Upper lobe of left lung (tissue), 6 donors: Measurements from ENCODE around the gene ARHGAP35. TPM values are rescaled to one million over a fixed set of nuclear protein-coding genes. Genes with fewer than 3 reads are reported as not detected.
A peak's percentile ranks its signal among the peaks of the same experiment; 100 is the strongest.

Source experiments
- ATAC-seq, 2 donors: fragments of 200-7000 bp; cut with Tn5 transposase; one replicate each; pipeline ENCODE4 v1.9.1; 2022; ENCODE audit warnings: mild to moderate bottlenecking in 2 of 2, moderate library complexity in 2 of 2; ENCODE audit not compliant: low FRiP score in 2 of 2
- DNase-seq, 2 donors: peaks; one replicate each; pipeline ENCODE4 v3.0.0-alpha.2; 2019 to 2020
- H3K27ac ChIP-seq, 4 donors: fragments of 200-600 bp; sonication (generic); one replicate each; pipeline ENCODE4 v1.5.1; 2016 to 2019
- H3K27me3 ChIP-seq, 4 donors: fragments of 200-600 bp; sonication (generic); one replicate each; pipeline ENCODE4 v1.5.1; 2017 to 2019
- H3K36me3 ChIP-seq, 4 donors: fragments of 200-600 bp; sonication (generic); one replicate each; pipeline ENCODE4 v1.5.1; 2016 to 2019
- H3K4me1 ChIP-seq, 4 donors: fragments of 200-600 bp; sonication (generic); one replicate each; pipeline ENCODE4 v1.5.1; 2018 to 2019
- H3K4me3 ChIP-seq, 4 donors: fragments of 200-600 bp; sonication (generic); one replicate each; pipeline ENCODE4 v1.5.1; 2017 to 2019; ENCODE audit warnings: mild to moderate bottlenecking in 2 of 4, moderate library complexity in 1 of 4
- H3K9me3 ChIP-seq, 4 donors: fragments of 200-600 bp; sonication (generic); one replicate each; pipeline ENCODE4 v1.5.1; 2018 to 2019
- CTCF ChIP-seq, 6 experiments: fragments of 450-650 bp in 4 of 6; fragments of 200-600 bp in 2 of 6; sonication (generic) in 2 of 6; IDR thresholded peaks; one replicate each; pipeline ENCODE4 v1.5.1; 2016 to 2019; ENCODE audit warnings: antibody characterized with exemption in 6 of 6
- EP300 ChIP-seq, 4 donors: sonication (generic); formaldehyde crosslinking; IDR thresholded peaks; one replicate each; pipeline ENCODE4 v1.5.1; 2017; ENCODE audit warnings: antibody characterized with exemption in 4 of 4, control low read depth in 2 of 4
- POLR2A ChIP-seq, 4 donors: fragments of 450-650 bp; IDR thresholded peaks; one replicate each; pipeline ENCODE4 v1.5.1; 2016 to 2017; ENCODE audit warnings: antibody characterized with exemption in 4 of 4, mild to moderate bottlenecking in 2 of 4
- POLR2AphosphoS5 ChIP-seq, 2 donors: sonication (generic); formaldehyde crosslinking; IDR thresholded peaks; one replicate each; pipeline ENCODE4 v1.5.1; 2017; ENCODE audit warnings: antibody characterized with exemption in 2 of 2
- WGBS, 2 donors: methylation state at CpG; one replicate each; pipeline ENCODE4 v1.1.5; 2017 to 2018; 5-methylcytosine and 5-hydroxymethylcytosine counted together
- total RNA-seq, 6 donors: library from RNA; depleted of rRNA in 4 of 6; stranded (reverse); fragments of >200 nt in 4 of 6; gene quantifications; one replicate each; pipeline versions ENCODE4 v1.1.0 to v1.2.1, GENCODE V29; 2016 to 2021
- donor health status: DM: no; HTN: no; CAD: no; lungs with moderate emphysema.
- donor health status: DM: no; HTN: yes; CAD: no; lungs with severe emphysema.

The ARHGAP35 gene
- total RNA-seq, 6 donors from 2014 or later = 56.0 to 80.6 (median 65.7) TPM

- no peaks in the 10 kb centered on the region for H3K27me3 ChIP-seq
- no peaks in the 10 kb centered on the region for H3K9me3 ChIP-seq
- H3K4me3 ChIP-seq = no peak overlapping the region
- TF ChIP-seq POLR2A (IDR thresholded peaks at IDR 0.05) = no peak
- no peak for TF ChIP-seq CTCF (IDR thresholded peaks at IDR 0.05)
- TF ChIP-seq EP300 (IDR thresholded peaks at IDR 0.05) = no peak
- TF ChIP-seq POLR2AphosphoS5 (IDR thresholded peaks at IDR 0.05) = no peak
- WGBS, 2 donors = 84 to 91% methylated on average over 4 of the region's 4 CpGs
- H3K36me3 ChIP-seq = no peaks in the 10 kb centered on the region
- H3K27ac ChIP-seq = no peak overlapping the region
- peak in 1 of 2 donors; percentile 34 for ATAC-seq
- peaks cover 15 to 60% (median 35%) of the 10 kb centered on the region in 4 donors for H3K4me1 ChIP-seq
- DNase-seq = no peak
These were observed 48.6 kb downstream of the ARHGAP35 start for GRCh38 chr19:46909356-46909755.

Other genes starting within 250 kb of the ARHGAP35 start
- gene PTGIR, start 235.9 kb upstream of the ARHGAP35 start, total RNA-seq = 10 to 100 TPM in 3 of 6 donors, 1 to 10 TPM in 3; 6.4 to 26.0 (median 11.1) TPM
- gene GNG8, start 224.8 kb upstream of the ARHGAP35 start, total RNA-seq = not detected
- gene DACT3, start 199.8 kb upstream of the ARHGAP35 start, total RNA-seq = 10 to 100 TPM in 2 of 6 donors, 1 to 10 TPM in 4; 1.8 to 12.0 (median 4.0) TPM
- gene PRKD2, start 143.9 kb upstream of the ARHGAP35 start, total RNA-seq = 10 to 100 TPM; 25.2 to 65.4 (median 50.3) TPM
- 10 to 100 TPM; 16.6 to 26.2 (median 19.3) TPM for gene FKRP, start 114.9 kb upstream of the ARHGAP35 start, total RNA-seq
- gene STRN4, start 114.5 kb upstream of the ARHGAP35 start, total RNA-seq = 100 to 1,000 TPM in 2 of 6 donors, 10 to 100 TPM in 4; 59.8 to 168 (median 83.7) TPM
- gene SLC1A5, start 72.4 kb upstream of the ARHGAP35 start, total RNA-seq = 100 to 1,000 TPM in 2 of 6 donors, 10 to 100 TPM in 4; 52.4 to 147 (median 83.9) TPM
- 100 to 1,000 TPM in 3 of 6 donors, 10 to 100 TPM in 3; 59.7 to 149 (median 113) TPM for gene AP2S1, start 10.2 kb upstream of the ARHGAP35 start, total RNA-seq
- gene NPAS1, start 158.8 kb downstream of the ARHGAP35 start, total RNA-seq = 10 to 100 TPM in 1 of 6 donors, 1 to 10 TPM in 3, under 1 TPM in 1, not detected in 1; 0.30 to 13.6 (median 1.1) TPM
- 10 to 100 TPM; 11.5 to 82.8 (median 49.4) TPM for gene TMEM160, start 187.6 kb downstream of the ARHGAP35 start, total RNA-seq